22Rv1 (cell line): ENCODE data around the gene SEMA6A.

Source experiments
- CTCF ChIP-seq: fragments of 450-650 bp; IDR thresholded peaks from 2 replicates; pipeline ENCODE4 v1.5.1; 2017; ENCODE audit warnings: mild to moderate bottlenecking
- ZFX ChIP-seq: fragments of 450-650 bp; IDR thresholded peaks from 2 replicates; pipeline ENCODE4 v1.6.1; 2017; ENCODE audit warnings: antibody characterized with exemption, borderline replicate concordance

- TF ChIP-seq CTCF, result no peak
- no peak for TF ChIP-seq ZFX
Measured at GRCh38 chr5:116439905-116440304, 134.7 kb downstream of the SEMA6A start.
